Karpas-422 (cell line): ENCODE data around the gene C16orf87. TPM values are rescaled to one million over a fixed set of nuclear protein-coding genes. Genes with fewer than 3 reads are reported as not detected.

Experiments
- DNase-seq: peaks from one replicate; pipeline ENCODE4 v3.0.0-alpha.2; 2015
- H2AFZ ChIP-seq: fragments of 200-600 bp; sonication (generic); 2 replicates; pipeline ENCODE4 v1.6.1; 2014; ENCODE audit warnings: antibody characterized with exemption, low read length, mixed read lengths
- H3K27ac ChIP-seq: fragments of 200-600 bp; sonication (generic); 2 replicates; pipeline ENCODE4 v1.5.1; 2014; ENCODE audit warnings: mild to moderate bottlenecking, low read length, moderate library complexity
- H3K27me3 ChIP-seq: fragments of 200-600 bp; sonication (generic); 2 replicates; pipeline ENCODE4 v1.6.1; 2014; ENCODE audit warnings: low read length, mixed read lengths
- H3K36me3 ChIP-seq: fragments of 200-600 bp; sonication (generic); 2 replicates; pipeline ENCODE4 v1.6.1; 2014; ENCODE audit warnings: low read length, mixed read lengths; ENCODE audit not compliant: insufficient read depth
- H3K4me1 ChIP-seq: fragments of 200-600 bp; sonication (generic); 2 replicates; pipeline ENCODE4 v1.6.1; 2014; ENCODE audit warnings: mild to moderate bottlenecking, low read length, mixed read lengths
- H3K4me2 ChIP-seq: fragments of 200-600 bp; sonication (generic); 2 replicates; pipeline ENCODE4 v1.6.1; 2014; ENCODE audit warnings: low read length, low read depth, mild to moderate bottlenecking; ENCODE audit not compliant: poor library complexity, severe bottlenecking
- H3K4me3 ChIP-seq: fragments of 200-600 bp; sonication (generic); 2 replicates; pipeline ENCODE4 v1.5.1; 2014; ENCODE audit warnings: mild to moderate bottlenecking, antibody characterized with exemption, low read length, mixed read lengths
- H3K79me2 ChIP-seq: fragments of 200-600 bp; sonication (generic); 2 replicates; pipeline ENCODE4 v1.6.1; 2014; ENCODE audit warnings: mild to moderate bottlenecking, low read length, mixed read lengths
- H3K9ac ChIP-seq: fragments of 200-600 bp; sonication (generic); 2 replicates; pipeline ENCODE4 v1.6.0; 2014; ENCODE audit warnings: low read length
- H3K9me2 ChIP-seq: fragments of 200-600 bp; sonication (generic), shearing (Covaris generic); replicated peaks from 2 replicates; pipeline ENCODE4 v1.6.0; 2014; ENCODE audit warnings: mild to moderate bottlenecking, low read length, moderate library complexity; ENCODE audit not compliant: insufficient read depth
- H3K9me3 ChIP-seq: fragments of 300-700, 200-600 bp; sonication (generic); 2 replicates; pipeline ENCODE4 v1.6.1; 2014; ENCODE audit warnings: low read length, mixed read lengths
- H4K20me1 ChIP-seq: fragments of 200-600 bp; sonication (generic); 2 replicates; pipeline ENCODE4 v1.6.1; 2014; ENCODE audit warnings: mild to moderate bottlenecking, antibody characterized with exemption, low read length, low read depth; ENCODE audit not compliant: insufficient read depth
- total RNA-seq: library from RNA; depleted of rRNA; stranded (reverse); fragments of >200 nt; shearing (Covaris generic); gene quantifications from 2 replicates; pipeline ENCODE4 v1.2.3, GENCODE V29; 2014; ENCODE audit warnings: low replicate concordance

C16orf87 gene
- total RNA-seq, 1 experiment from 2014 or later = 37.8 TPM

- no peak overlapping the region for H3K9ac ChIP-seq
- H3K4me2 ChIP-seq = no peak overlapping the region
- no peaks in the 10 kb centered on the region for H3K27me3 ChIP-seq
- no peak overlapping the region for H2AFZ ChIP-seq
- H3K4me3 ChIP-seq = no peak overlapping the region
- H3K9me2 ChIP-seq = no peaks in the 10 kb centered on the region
- DNase-seq = no peak
- H3K36me3 ChIP-seq = peaks cover 3% of the 10 kb centered on the region; the same call in 1 of the 2 replicates
- peaks cover 25% of the 10 kb centered on the region for H3K79me2 ChIP-seq
- H3K27ac ChIP-seq = no peak overlapping the region
- no peaks in the 10 kb centered on the region for H4K20me1 ChIP-seq
- peaks cover 54% of the 10 kb centered on the region for H3K4me1 ChIP-seq
- no peaks in the 10 kb centered on the region for H3K9me3 ChIP-seq
These were observed 2.5 kb upstream of the C16orf87 start for GRCh38 chr16:46833460-46833800.

DNA sequence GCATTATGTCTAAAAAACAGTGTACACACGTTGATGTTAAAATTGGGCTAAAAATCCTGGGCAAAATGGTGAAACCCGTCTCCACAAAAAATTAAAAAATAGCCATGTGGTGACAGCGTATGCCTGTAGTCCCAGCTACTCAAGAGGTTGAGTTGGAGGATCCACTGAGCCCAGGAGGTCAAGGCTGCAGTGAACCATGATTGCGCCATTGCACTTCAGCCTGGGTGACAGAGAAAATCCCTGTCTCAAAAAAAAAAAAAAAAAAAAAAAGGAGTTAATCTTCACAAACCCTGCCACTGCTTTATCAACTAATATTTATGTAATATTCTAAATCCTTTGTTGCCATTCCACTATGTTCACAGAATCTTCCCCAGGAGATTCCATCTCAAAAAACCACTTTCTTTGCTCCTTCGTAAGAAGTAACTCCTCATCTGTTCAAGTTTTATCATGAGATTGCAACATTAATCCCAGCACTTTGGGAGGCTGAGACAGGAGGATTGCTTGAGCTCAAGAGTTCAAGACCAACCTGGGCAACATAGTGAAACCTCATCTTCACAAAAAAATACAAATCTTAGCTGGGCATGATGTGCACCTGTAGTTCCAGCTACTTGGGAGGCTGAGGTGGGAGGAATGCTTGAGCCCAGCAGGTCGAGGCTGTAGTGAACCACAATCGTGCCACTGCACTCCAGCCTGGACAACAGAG is 1.9 kb upstream of the C16orf87 start:
- H2AFZ ChIP-seq = no peak overlapping the region
- no peaks in the 10 kb centered on the region for H4K20me1 ChIP-seq
- no peaks in the 10 kb centered on the region for H3K9me2 ChIP-seq
- H3K4me1 ChIP-seq = peaks cover 59% of the 10 kb centered on the region
- H3K4me2 ChIP-seq = no peak overlapping the region
- no peak overlapping the region for H3K4me3 ChIP-seq
- peaks cover 6% of the 10 kb centered on the region; the same call in 1 of the 2 replicates for H3K36me3 ChIP-seq
- H3K27me3 ChIP-seq = no peaks in the 10 kb centered on the region
- peaks cover 30% of the 10 kb centered on the region for H3K79me2 ChIP-seq
- no peak overlapping the region for H3K9ac ChIP-seq
- no peak overlapping the region for H3K27ac ChIP-seq
- no peaks in the 10 kb centered on the region for H3K9me3 ChIP-seq
- no peak for DNase-seq

GRCh38 chr16:46830417-46830901 is 521 bp downstream of the C16orf87 start:
- H3K4me3 ChIP-seq = peak overlapping the region; percentile 93
- no peaks in the 10 kb centered on the region for H3K27me3 ChIP-seq
- H4K20me1 ChIP-seq = peaks cover 3% of the 10 kb centered on the region; the same call in 1 of the 2 replicates
- peak overlapping the region; percentile 82 for H3K4me2 ChIP-seq
- H2AFZ ChIP-seq = no peak overlapping the region
- peak overlapping the region; percentile 93 for H3K9ac ChIP-seq
- H3K9me3 ChIP-seq = no peaks in the 10 kb centered on the region
- H3K79me2 ChIP-seq = peaks cover 54% of the 10 kb centered on the region
- peak; percentile 75 for DNase-seq
- peaks cover 70% of the 10 kb centered on the region for H3K4me1 ChIP-seq
- peak overlapping the region; percentile 90 for H3K27ac ChIP-seq
- no peaks in the 10 kb centered on the region for H3K9me2 ChIP-seq
- peaks cover 6% of the 10 kb centered on the region; the same call in 1 of the 2 replicates for H3K36me3 ChIP-seq

DNA sequence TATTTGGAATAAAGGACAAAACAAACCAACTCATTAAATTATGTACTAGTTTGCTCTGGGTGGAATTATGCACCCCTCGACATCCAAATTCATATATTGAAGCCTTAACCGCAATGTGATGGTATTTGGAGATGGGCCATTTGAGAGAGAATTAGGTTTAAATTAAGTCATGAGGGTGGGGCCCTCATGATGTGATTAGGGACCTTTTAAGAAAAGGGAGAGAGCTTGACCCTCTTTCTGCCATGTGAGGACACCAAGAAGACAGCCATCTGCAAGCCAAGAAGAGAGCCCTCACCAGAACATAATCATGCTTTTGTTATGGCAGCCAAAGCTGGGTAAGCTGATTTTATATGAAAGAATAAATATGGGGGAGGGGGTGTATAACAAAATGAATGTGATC is 2.0 kb downstream of the C16orf87 start:
- no peak for DNase-seq
- H3K27ac ChIP-seq = peak overlapping the region; percentile 90
- H3K9me3 ChIP-seq = no peaks in the 10 kb centered on the region
- peaks cover 65% of the 10 kb centered on the region for H3K4me1 ChIP-seq
- no peak overlapping the region for H2AFZ ChIP-seq
- peak overlapping the region; percentile 82 for H3K4me2 ChIP-seq
- no peaks in the 10 kb centered on the region for H3K27me3 ChIP-seq
- H3K36me3 ChIP-seq = peaks cover 13% of the 10 kb centered on the region; the same call in 1 of the 2 replicates
- H4K20me1 ChIP-seq = peaks cover 3% of the 10 kb centered on the region; the same call in 1 of the 2 replicates
- H3K9ac ChIP-seq = peak overlapping the region; percentile 93
- no peaks in the 10 kb centered on the region for H3K9me2 ChIP-seq
- peak overlapping the region; percentile 93 for H3K4me3 ChIP-seq
- peaks cover 69% of the 10 kb centered on the region for H3K79me2 ChIP-seq

DNA sequence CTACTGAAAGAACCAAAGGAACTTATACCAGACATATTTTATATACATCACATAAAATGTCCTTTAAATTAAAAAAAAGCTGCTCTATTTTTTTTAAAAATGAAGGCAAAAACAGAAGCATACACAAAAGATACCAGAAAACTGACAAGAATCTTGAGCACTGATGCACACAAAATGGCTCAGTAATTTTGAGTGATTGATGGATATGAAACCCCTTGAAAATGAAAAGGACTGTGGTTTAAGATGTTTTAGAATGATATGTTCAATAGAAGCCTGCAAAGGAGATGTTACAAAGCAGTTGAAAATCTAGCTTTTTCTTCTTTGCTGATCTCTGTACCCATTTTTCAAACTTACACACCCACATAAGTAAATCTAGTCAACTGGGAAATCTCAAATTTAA is 2.7 kb downstream of the C16orf87 start:
- Histone ChIP-seq H3K9ac (peak overlapping the region; percentile 93), H3K27me3 (no peaks in the 10 kb centered on the region), H3K36me3 (peaks cover 19% of the 10 kb centered on the region; the same call in 1 of the 2 replicates), H3K4me2 (peak overlapping the region; percentile 82), H3K9me2 (no peaks in the 10 kb centered on the region), H3K79me2 (peaks cover 76% of the 10 kb centered on the region), H3K4me3 (peak overlapping the region; percentile 93; the same call in 1 of the 2 replicates), H3K4me1 (peaks cover 66% of the 10 kb centered on the region), H3K9me3 (no peaks in the 10 kb centered on the region), H4K20me1 (peaks cover 3% of the 10 kb centered on the region; the same call in 1 of the 2 replicates), H2AFZ (no peak overlapping the region), H3K27ac (peak overlapping the region; percentile 90)
- DNase-seq = no peak

DNA sequence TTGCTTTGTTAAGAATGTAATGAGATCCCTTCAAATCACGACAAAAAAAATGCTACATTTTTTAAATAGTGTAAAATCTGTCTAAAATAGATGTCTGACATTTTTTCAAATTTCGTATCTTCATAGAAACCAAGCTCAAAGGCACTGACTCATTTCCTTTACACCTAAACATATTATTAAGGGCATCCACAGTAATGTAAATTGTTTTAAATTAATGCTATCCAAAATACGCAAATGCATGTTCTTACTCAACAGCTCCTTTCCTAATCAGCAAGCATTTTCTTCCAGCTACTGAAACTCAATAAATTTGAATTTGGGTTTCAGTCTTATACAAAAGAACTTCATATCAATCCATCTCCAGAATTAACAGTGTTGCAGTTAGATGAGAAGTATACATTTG is 4.3 kb downstream of the C16orf87 start:
- Histone ChIP-seq H4K20me1 (peaks cover 3% of the 10 kb centered on the region; the same call in 1 of the 2 replicates), H3K4me3 (no peak overlapping the region), H3K9ac (no peak overlapping the region), H3K9me2 (no peaks in the 10 kb centered on the region), H3K36me3 (peaks cover 26% of the 10 kb centered on the region; the same call in 1 of the 2 replicates), H3K79me2 (peaks cover 93% of the 10 kb centered on the region), H3K27me3 (no peaks in the 10 kb centered on the region), H3K4me2 (peak overlapping the region; percentile 38), H3K9me3 (no peaks in the 10 kb centered on the region), H3K27ac (peak overlapping the region; percentile 36), H2AFZ (no peak overlapping the region), H3K4me1 (peaks cover 75% of the 10 kb centered on the region)
- no peak for DNase-seq

- Histone ChIP-seq H3K36me3 (peaks cover 35% of the 10 kb centered on the region; the same call in 1 of the 2 replicates), H3K9me3 (no peaks in the 10 kb centered on the region), H3K4me1 (peaks cover 58% of the 10 kb centered on the region), H3K9ac (no peak overlapping the region), H3K27ac (peak overlapping the region; percentile 62), H3K27me3 (no peaks in the 10 kb centered on the region), H3K9me2 (no peaks in the 10 kb centered on the region), H3K4me2 (peak overlapping the region; percentile 31), H2AFZ (no peak overlapping the region), H3K4me3 (no peak overlapping the region), H4K20me1 (peaks cover 3% of the 10 kb centered on the region; the same call in 1 of the 2 replicates), H3K79me2 (peaks cover 97% of the 10 kb centered on the region)
- peak; percentile 59 for DNase-seq
These were observed 8.7 kb downstream of the C16orf87 start for GRCh38 chr16:46822270-46822669.

DNA sequence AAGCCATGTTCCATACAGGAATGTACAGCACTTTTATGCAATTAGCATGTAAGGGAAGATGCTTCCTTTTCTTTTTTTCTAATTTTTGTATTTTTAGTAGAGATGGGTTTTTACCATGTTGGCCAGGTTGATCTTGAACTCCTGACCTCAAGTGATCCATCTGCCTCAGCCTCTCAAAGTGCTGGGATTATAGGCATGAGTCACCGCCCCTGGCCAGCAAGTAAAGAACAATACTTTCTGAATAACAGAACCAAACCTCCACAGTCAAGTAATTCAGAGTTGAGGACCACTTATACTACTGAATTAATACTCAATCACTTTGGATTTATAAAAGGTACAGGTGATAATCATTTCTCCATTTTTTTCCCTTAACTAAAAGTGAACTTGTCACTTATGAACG is 13.0 kb downstream of the C16orf87 start:
- H4K20me1 ChIP-seq = peaks cover 8% of the 10 kb centered on the region; the same call in 1 of the 2 replicates
- peak overlapping the region; percentile 30; the same call in 1 of the 2 replicates for H3K27ac ChIP-seq
- H3K9ac ChIP-seq = no peak overlapping the region
- peaks cover 97% of the 10 kb centered on the region for H3K79me2 ChIP-seq
- H3K4me1 ChIP-seq = peaks cover 49% of the 10 kb centered on the region
- H3K4me3 ChIP-seq = no peak overlapping the region
- H3K9me3 ChIP-seq = no peaks in the 10 kb centered on the region
- no peak overlapping the region for H2AFZ ChIP-seq
- peaks cover 37% of the 10 kb centered on the region for H3K36me3 ChIP-seq
- no peak for DNase-seq
- H3K27me3 ChIP-seq = no peaks in the 10 kb centered on the region
- H3K9me2 ChIP-seq = no peaks in the 10 kb centered on the region
- no peak overlapping the region for H3K4me2 ChIP-seq
